Erythroblast (primary cell): ENCODE measurements around the gene LSM14B.
"Not testable (repeated sequence)": the region's sequence is repeated elsewhere in the genome, so short reads cannot be mapped to it uniquely, and the experiment has no call there.

Experiments
- DNase-seq, 2 experiments: peaks; one replicate each; lab custom pipeline; 2025; lab: John Stamatoyannopoulos, UW
- GATA1 ChIP-seq: IDR thresholded peaks from 2 replicates; pipeline ENCODE4 v1.6.1; 2011; ENCODE audit warnings: low read depth, mild to moderate bottlenecking, control low read depth, low read length, moderate library complexity
- POLR2A ChIP-seq: IDR thresholded peaks from 2 replicates; pipeline ENCODE4 v1.6.1; 2011; ENCODE audit warnings: mild to moderate bottlenecking, low read length

The LSM14B gene

DNA sequence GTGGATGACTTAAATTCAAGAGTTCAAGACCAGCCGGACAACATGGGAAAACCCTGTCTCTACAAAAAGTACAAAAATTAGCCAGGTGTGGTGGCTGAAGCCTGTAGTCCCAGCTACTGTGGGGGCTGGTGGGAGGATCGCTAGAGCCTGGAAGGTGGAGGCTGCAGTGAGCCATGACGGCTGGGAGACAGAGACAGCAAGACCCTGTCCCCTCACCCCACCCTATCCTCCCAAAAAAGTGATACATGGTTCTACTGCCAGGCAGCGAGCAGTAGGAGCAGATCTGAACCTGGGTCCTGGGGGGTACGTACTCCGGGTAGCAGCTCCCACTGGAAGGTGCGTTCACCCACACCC, 18.7 kb downstream of the LSM14B start:
- TF ChIP-seq GATA1 (no peak), POLR2A (no peak)
- no peak for DNase-seq

DNA sequence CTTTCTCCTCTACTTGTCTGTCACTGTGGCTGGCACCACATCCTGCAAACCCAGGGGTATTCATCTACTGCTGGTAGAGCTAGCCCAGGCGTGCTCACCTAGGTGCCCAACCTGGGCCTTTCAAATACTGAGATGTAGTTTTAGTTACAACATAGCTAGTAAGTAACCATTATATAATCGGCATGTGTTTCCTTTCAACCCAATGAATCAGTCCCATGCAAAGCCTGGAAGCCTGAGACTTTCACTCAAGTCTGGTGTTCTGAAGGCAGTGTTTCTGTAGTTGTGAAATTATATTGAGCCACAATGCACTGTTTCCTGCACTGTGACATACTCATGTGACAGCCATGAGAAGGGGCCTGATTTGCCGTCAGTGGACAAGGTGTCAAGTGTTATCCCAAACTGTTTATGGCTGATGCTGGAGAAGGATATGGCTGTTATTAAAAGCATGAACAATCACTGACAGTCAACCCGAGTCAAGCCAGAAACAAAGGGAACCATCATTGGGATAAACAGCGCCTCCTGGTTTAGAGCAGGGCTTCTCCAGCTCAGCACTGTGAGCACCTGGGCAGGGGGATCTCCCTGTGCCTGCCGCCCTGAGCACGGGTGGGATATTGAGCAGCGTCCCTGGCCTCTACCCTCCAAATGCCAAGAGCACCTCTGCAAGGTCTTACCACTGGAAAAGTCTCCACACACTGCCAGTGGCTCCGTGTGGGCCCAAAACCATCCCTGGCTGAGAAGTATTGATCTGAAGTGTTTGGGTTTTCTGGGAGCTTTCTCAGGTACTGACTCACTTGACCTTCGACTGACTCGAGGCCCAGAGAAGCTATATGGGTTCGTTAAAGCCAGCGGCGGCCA, 19.3 kb downstream of the LSM14B start:
- no peak for TF ChIP-seq POLR2A
- TF ChIP-seq GATA1: no peak
- peak in 1 of 2 experiments; percentile 55 for DNase-seq

DNA sequence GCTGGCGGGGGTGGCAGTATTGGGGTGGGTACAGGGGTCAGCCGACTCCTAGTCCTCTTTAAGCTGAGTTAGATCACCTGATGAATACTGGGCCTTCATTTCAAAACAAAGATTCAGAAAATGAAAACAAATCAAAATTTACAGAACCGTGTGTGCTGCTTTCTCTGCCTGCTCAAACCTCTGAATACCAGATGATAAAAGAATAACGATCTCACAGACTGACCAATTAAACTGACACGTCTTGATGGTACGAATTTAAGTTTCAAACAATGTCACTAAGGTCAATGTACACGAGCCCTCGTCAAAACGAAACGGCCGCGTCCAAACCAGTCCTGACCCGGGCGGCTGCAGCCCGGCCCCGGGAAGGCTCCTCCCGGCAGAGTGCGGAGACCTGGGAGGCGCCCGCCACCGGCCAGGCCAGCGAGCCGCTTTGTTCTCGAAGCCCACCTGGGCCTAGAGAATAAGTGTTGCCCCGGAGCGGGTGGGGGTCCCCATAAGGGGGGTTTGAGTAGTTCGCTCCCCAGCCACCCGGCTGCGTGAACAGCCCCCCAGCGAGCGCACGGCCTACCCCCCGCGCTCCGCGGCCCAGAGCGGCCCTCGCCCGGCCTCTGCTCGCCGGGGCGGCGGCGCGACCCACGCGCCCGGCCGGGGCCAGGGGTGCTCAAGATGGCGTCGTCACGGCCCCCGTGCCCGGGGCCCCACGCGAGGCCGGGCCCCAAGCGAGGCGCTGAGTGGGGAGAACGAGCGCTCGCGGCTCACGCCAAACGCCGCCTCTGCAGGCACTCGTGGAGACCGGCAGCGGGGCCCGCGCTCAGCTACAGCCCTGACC, 20.2 kb downstream of the LSM14B start:
- DNase-seq: peak; percentile 56 to 61
- no peak for TF ChIP-seq GATA1
- TF ChIP-seq POLR2A: peak; percentile 11

DNA sequence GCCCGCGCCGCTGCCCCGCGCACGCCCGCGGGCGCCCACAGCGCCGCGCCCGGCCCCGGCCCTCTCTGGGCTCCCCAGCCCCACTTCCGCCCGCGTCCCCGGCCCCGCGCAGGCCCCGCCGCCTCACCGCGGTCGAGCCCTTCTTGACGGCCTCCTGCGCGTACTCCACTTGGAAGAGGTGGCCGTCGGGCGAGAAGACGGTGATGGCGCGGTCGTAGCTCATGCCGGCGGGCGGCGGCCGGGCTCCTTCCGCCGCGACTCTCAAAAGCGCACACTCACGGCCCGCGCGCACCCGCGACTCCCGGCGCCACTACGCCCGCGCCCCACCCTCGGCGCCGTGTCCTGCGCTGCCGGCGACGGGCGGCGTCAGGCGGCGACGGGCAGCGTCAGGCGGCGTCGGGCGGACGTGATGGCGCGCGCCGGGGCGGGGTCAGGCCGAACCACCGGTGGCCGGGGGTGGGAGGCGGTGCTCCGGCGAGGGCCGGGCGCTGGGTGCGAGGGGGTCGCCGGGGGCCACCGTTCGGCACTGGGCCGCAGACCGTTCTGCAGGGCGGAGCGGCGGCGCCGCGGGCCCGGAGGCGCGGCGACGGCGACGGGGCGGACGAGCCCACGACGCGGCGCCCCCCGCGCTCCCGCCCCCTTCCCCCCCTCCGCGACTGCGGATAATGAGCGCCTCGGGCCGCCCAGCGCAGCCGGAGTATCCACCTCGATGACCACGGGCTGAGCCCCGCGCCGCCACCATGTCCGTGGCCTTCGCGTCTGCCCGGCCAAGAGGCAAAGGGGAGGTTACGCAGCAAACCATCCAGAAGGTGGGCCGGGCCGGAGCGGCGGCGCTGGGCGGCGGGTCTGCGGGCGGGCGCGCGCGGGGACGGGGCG, 21.0 kb downstream of the LSM14B start, which contains the start of the genes PSMA7 and SS18L1:
Gene PSMA7, minus strand, starts transcription at position 314 of the 876 bp plus-strand sequence. Its CDS starts 91 bp downstream, at position 223.
Gene SS18L1, plus strand, starts transcription at position 689 of the 876 bp plus-strand sequence. Its CDS starts 52 bp downstream, at position 741.
- DNase-seq: peak; percentile 95 to 98
- no peak for TF ChIP-seq GATA1
- peak; percentile 76 for TF ChIP-seq POLR2A

DNA sequence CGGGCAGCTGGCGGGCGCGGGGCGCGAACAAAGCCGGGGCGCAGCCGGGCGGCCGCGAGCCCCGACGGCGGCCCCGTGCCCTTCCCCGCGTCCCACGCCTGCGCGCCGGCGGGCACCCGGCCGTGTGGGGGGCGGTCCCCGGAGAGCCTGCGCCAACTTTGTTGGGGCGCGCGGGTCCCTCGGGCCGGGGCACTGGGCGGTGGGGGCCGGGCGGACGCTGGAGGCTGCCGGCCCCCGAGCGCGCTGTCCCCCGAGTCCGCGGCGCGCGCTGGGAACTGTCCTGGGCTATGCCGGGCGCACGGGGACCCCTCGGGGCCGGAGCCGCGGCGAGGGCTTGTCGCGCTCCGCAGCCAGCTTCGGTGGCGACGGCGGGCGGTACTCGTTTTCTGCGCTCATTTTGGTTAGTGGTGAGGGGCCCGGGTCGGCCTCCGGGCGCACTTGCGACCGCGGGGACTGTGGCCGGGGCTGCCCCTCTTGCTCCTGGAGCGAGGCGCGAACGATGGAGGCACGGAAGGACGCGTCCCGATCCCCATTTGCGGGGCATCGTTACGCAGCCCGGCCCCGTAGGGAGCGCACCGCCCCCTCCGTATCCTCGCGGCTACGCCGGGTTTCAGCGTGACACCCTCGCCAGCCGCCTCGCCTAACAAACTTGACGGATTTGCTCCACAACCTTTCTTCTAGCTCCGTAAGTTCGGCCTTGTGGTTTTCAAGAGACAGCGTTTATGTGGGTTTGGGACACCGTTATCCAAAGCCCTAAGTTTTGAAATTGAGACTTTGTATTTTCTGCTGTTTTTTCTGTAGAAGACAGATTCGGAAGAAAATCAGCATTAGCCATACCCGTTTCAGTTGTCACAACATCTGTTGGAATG, 21.9 kb downstream of the LSM14B start:
- peak; percentile 40 for TF ChIP-seq POLR2A
- TF ChIP-seq GATA1: no peak
- DNase-seq: peak; percentile 72 to 81

DNA sequence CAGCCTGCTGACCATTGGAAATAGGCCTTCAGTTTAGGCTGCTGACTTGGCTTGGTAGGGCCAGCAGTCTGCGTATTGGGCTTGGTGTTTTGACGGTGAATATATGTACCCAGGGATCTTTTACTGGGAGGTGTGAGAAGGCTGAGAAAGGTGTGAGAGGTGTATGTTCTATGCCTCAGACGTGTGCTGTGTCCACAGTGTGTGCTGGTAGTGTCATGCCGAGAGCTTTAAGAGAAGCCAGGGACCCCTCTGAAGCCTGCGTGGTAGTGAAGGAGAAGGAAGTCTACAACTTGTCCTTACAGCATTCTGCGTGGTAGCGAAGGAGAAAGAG, 23.4 kb downstream of the LSM14B start:
- no peak for DNase-seq
- TF ChIP-seq POLR2A (no peak), GATA1 (no peak)

DNA sequence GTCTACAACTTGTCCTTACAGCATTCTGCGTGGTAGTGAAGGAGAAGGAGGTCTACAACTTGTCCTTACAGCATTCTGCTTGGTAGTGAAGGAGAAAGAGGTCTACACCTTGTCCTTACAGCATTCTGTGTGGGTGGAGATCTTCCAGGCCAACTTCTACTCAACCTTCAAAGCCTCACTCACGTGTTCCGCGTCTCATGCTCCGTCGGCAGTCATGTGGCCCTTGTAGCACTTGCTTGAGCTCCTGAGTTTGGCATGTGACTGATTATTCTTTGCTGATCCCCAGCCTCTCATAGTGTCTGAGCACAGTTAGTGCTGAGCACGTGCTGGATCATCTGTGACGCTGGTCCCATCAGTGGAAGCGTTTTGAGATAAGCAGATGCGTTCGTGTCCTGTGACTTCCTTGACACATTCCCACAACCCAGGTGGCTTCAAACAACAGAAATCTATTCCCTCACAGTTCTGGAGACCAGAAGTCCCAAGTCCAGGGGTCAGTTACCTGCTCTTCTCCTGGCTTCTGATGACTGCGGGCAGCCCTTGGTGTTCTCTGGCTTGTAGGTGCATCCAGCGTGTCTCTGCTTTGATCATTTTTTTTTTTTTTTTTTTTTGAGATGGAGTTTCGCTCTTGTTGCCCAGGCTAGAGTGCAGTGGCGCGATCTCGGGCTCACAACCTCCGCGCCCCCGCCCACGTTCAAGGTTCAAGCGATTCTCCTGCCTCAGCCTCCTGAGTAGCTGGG, 23.9 kb downstream of the LSM14B start:
- TF ChIP-seq POLR2A (peak; percentile 29), GATA1 (no peak)
- peak; percentile 50 to 69 for DNase-seq

DNA sequence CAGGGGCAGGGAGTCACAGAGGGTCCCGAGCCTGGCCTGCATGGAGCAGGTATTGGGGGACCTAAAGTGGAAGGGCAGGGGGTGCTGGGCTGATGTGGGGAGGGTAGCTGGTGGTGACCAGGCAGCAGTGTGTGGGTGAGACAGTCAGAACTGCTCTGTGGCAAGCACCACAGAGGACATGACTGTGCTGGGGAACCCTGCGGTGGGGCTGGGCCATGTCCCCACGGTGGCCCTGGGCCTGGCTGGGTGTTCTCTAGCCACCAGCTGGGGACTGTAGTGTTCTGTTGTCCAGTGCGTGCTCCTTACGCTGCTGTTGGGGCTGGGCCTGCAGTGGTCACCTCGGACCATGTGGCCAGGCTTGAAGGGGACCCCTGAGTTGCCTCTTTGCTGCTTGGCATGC, 24.9 kb downstream of the LSM14B start:
- DNase-seq: no peak
- TF ChIP-seq GATA1: no peak
- TF ChIP-seq POLR2A: no peak

DNA sequence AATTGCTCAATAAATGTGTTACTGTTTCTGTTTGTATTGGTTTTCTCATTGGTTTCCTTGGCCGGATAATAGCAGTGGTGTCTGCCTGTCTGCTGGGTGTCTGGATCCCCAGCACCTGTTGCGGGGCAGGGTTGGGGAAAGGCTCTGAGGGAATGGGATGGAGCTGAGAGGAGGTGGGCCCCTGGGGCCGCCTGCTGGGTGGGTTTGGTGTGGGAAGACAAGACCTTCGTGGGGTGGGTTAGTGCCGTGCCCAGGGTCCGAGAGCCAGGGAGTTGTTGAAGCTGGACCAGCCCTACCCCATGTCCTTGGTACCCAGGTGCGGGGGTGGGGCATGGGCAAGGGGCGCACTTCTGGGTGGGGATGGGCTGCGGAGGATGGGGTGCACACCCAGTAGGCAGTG, 25.3 kb downstream of the LSM14B start:
- TF ChIP-seq GATA1 (no peak), POLR2A (no peak)
- DNase-seq: no peak

DNA sequence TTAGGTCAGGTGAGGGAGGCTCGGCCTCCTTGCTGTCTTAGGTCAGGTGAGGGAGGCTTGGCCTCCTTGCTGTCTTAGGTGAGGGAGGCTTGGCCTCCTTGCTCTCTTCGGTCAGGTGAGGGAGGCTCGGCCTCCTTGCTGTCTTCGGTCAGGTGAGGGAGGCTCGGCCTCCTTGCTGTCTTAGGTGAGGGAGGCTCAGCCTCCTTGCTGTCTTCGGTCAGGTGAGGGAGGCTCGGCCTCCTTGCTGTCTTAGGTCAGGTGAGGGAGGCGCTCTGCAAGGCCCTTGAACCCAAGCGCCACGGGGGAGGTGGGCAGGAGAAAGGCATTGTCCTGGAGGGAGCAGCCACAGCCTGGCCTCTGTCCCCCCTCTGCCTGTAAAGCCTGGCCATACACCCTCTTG, 26.1 kb downstream of the LSM14B start:
- not testable (repeated sequence) for DNase-seq

DNA sequence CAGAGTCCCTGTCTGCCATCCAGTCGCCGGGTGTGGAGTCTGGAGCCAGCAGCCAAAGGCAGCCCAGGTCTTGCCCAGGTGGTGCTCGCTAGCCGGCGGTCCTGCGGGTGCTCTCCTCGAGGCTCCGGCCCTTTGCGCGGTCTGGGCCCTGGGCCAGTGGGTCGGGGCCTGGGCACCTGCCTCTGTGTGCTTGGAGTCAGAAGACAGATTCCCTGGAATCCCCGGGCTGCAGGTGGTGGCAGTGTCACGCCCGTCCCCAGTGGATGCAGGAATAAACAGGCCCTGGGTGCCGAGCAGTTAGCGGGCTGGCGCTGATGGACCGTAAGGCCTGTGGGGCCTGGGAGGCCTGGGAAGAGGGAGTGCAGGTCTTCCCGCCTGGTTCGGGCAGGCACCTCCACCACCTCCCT, 26.6 kb downstream of the LSM14B start:
- TF ChIP-seq GATA1 (no peak), POLR2A (no peak)
- no peak for DNase-seq

DNA sequence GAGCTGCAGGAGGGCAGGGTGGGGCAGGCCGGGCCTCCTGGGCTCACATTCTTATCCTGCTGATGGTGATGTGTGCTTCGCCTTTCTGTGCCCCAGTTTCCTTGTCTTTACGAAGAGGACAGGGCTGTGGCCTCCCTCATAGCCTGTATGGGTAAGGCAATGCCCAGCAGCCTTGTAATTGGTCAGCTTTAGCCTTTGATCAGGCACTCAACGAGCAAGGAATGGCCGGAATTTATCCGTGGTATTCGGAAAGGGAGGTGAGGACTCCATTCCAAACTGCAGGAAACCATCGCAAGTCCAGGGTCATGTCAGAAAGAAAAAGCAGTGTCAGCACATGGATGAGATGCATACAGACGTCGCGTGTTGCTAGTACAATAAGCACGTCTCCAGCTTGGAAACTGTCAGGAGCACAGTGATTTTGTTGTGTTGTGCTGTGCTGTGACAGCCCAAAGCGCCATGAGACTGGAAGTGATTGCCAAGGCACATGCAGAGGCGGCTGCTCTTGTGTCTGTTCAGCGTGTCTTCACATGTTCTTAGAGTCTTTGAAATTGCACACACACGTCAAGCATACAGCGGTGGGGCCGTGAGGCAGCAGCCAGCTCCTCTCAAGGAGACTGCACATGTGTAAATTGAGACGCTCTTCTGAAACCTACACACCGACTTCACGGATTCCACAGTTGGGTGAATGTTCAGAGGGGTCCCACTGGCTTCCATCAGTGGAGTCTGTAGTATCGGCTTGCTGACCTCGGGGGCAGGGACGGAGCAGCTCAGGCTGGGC, 27.4 kb downstream of the LSM14B start:
- no peak for TF ChIP-seq POLR2A
- no peak for TF ChIP-seq GATA1
- DNase-seq: no peak
